GM21723 (cell line): ENCODE measurements around the gene PDHB.
"Not testable (repeated sequence)": the region's sequence is repeated elsewhere in the genome, so short reads cannot be mapped to it uniquely, and the experiment has no call there.

ENCODE experiments used
- ATAC-seq: cut with Tn5 transposase; IDR thresholded peaks from one replicate; pipeline ENCODE4 v1.9.1; 2021; ENCODE audit warnings: mild to moderate bottlenecking, moderate library complexity; ENCODE audit not compliant: unreplicated experiment

PDHB gene

GRCh38 chr3:58440996-58441355 is 7.3 kb upstream of the PDHB start:
- not testable (repeated sequence) for ATAC-seq

GRCh38 chr3:58437276-58437675 is 3.6 kb upstream of the PDHB start:
- ATAC-seq: not testable (repeated sequence)

GRCh38 chr3:58434990-58435389 is 1.4 kb upstream of the PDHB start:
- ATAC-seq: no peak

GRCh38 chr3:58434511-58434910 is 879 bp upstream of the PDHB start:
- ATAC-seq: no peak

GRCh38 chr3:58434168-58434504 is 504 bp upstream of the PDHB start:
- no peak for ATAC-seq

- no peak for ATAC-seq
Observed at GRCh38 chr3:58432905-58433304, 727 bp downstream of the PDHB start.

GRCh38 chr3:58429657-58430056 is 4.0 kb downstream of the PDHB start:
- peak; percentile 71 for ATAC-seq

- no peak for ATAC-seq
Observed at GRCh38 chr3:58427661-58428361, 5.8 kb downstream of the PDHB start.

GRCh38 chr3:58425782-58426181 is 7.8 kb downstream of the PDHB start:
- ATAC-seq: no peak

GRCh38 chr3:58424613-58425012 is 9.0 kb downstream of the PDHB start:
- no peak for ATAC-seq

GRCh38 chr3:58422756-58423325 is 10.8 kb downstream of the PDHB start:
- no peak for ATAC-seq

GRCh38 chr3:58421004-58421403 is 12.6 kb downstream of the PDHB start:
- ATAC-seq: peak; percentile 25

GRCh38 chr3:58419780-58420507 is 13.7 kb downstream of the PDHB start:
- ATAC-seq: peak; percentile 80

- ATAC-seq: no peak
Observed at GRCh38 chr3:58418227-58418626, 15.4 kb downstream of the PDHB start.

GRCh38 chr3:58417075-58417474 is 16.6 kb downstream of the PDHB start:
- ATAC-seq: no peak

- no peak for ATAC-seq
Observed at GRCh38 chr3:58416191-58416590, 17.4 kb downstream of the PDHB start.

GRCh38 chr3:58414538-58415197 is 19.0 kb downstream of the PDHB start:
- no peak for ATAC-seq

- ATAC-seq: no peak
Observed at GRCh38 chr3:58411851-58412830, 21.5 kb downstream of the PDHB start.

- no peak for ATAC-seq
Observed at GRCh38 chr3:58411036-58411435, 22.6 kb downstream of the PDHB start.

GRCh38 chr3:58409663-58410062 is 24.0 kb downstream of the PDHB start:
- ATAC-seq: no peak

- ATAC-seq: no peak
Observed at GRCh38 chr3:58408906-58409305, 24.7 kb downstream of the PDHB start.
